ENCODE measurements around the gene LIN37.
"Not testable (repeated sequence)": the region's sequence is repeated elsewhere in the genome, so short reads cannot be mapped to it uniquely, and the experiment has no call there.

LIN37 gene

GRCh38 chr19:35792312-35792711 is 43.9 kb downstream of the LIN37 start:
- FAIRE-seq, result no peak
- TF ChIP-seq SPI1 (IDR thresholded peaks at IDR 0.05; ENCODE audit: low read depth, low read length), result no peak
- TF ChIP-seq TAF1 (IDR thresholded peaks at IDR 0.05; ENCODE audit: low read depth, low read length), result no peak
- TF ChIP-seq PAX5 (IDR thresholded peaks at IDR 0.05; ENCODE audit: insufficient read depth, low read length, severe bottlenecking), result no peak
- no peak for TF ChIP-seq POLR2A (IDR thresholded peaks at IDR 0.05; ENCODE audit: low read depth, low read length)
- TF ChIP-seq POU2F2 (IDR thresholded peaks at IDR 0.05; ENCODE audit: low read depth, low read length), result no peak
- no peak for TF ChIP-seq POLR2AphosphoS5 (IDR thresholded peaks at IDR 0.05; ENCODE audit: low read depth, low read length)
- no peak for DNase-seq (ENCODE audit: insufficient read length, low spot score)

- TF ChIP-seq SPI1 (IDR thresholded peaks at IDR 0.05; ENCODE audit: low read depth, low read length) (no peak), TAF1 (IDR thresholded peaks at IDR 0.05; ENCODE audit: low read depth, low read length) (no peak), POLR2A (IDR thresholded peaks at IDR 0.05; ENCODE audit: low read depth, low read length) (no peak), PAX5 (IDR thresholded peaks at IDR 0.05; ENCODE audit: insufficient read depth, low read length, severe bottlenecking) (no peak), POLR2AphosphoS5 (IDR thresholded peaks at IDR 0.05; ENCODE audit: low read depth, low read length) (no peak), POU2F2 (IDR thresholded peaks at IDR 0.05; ENCODE audit: low read depth, low read length) (no peak)
- no peak for FAIRE-seq
Measured at GRCh38 chr19:35792888-35793287, 44.5 kb downstream of the LIN37 start.

GRCh38 chr19:35793381-35794165 is 45.2 kb downstream of the LIN37 start:
- no peak for DNase-seq (ENCODE audit: insufficient read length, low spot score)
- FAIRE-seq, result no peak
- TF ChIP-seq TAF1 (IDR thresholded peaks at IDR 0.05; ENCODE audit: low read depth, low read length) (no peak), POU2F2 (IDR thresholded peaks at IDR 0.05; ENCODE audit: low read depth, low read length) (no peak), SPI1 (IDR thresholded peaks at IDR 0.05; ENCODE audit: low read depth, low read length) (no peak), POLR2AphosphoS5 (IDR thresholded peaks at IDR 0.05; ENCODE audit: low read depth, low read length) (no peak), PAX5 (IDR thresholded peaks at IDR 0.05; ENCODE audit: insufficient read depth, low read length, severe bottlenecking) (no peak)

More at GRCh38 chr19:35792888-35793287, 44.5 kb downstream of the LIN37 start:
- DNase-seq (ENCODE audit: insufficient read length, low spot score), result no peak

GRCh38 chr19:35795564-35795963 is 47.2 kb downstream of the LIN37 start:
- FAIRE-seq; DNase-seq (ENCODE audit: insufficient read length, low spot score): not testable (repeated sequence)

- FAIRE-seq (no peak), DNase-seq (ENCODE audit: insufficient read length, low spot score) (no peak)
- TF ChIP-seq SPI1 (IDR thresholded peaks at IDR 0.05; ENCODE audit: low read depth, low read length) (no peak), POU2F2 (IDR thresholded peaks at IDR 0.05; ENCODE audit: low read depth, low read length) (no peak), PAX5 (IDR thresholded peaks at IDR 0.05; ENCODE audit: insufficient read depth, low read length, severe bottlenecking) (no peak), POLR2AphosphoS5 (IDR thresholded peaks at IDR 0.05; ENCODE audit: low read depth, low read length) (no peak), POLR2A (IDR thresholded peaks at IDR 0.05; ENCODE audit: low read depth, low read length) (no peak), TAF1 (IDR thresholded peaks at IDR 0.05; ENCODE audit: low read depth, low read length) (no peak)
Measured at GRCh38 chr19:35796645-35797542, 48.5 kb downstream of the LIN37 start.

- FAIRE-seq (peak; percentile 5), DNase-seq (ENCODE audit: insufficient read length, low spot score) (no peak)
- TF ChIP-seq POLR2AphosphoS5 (IDR thresholded peaks at IDR 0.05; ENCODE audit: low read depth, low read length), result no peak
- no peak for TF ChIP-seq POU2F2 (IDR thresholded peaks at IDR 0.05; ENCODE audit: low read depth, low read length)
- no peak for TF ChIP-seq PAX5 (IDR thresholded peaks at IDR 0.05; ENCODE audit: insufficient read depth, low read length, severe bottlenecking)
- TF ChIP-seq TAF1 (IDR thresholded peaks at IDR 0.05; ENCODE audit: low read depth, low read length), result no peak
- no peak for TF ChIP-seq SPI1 (IDR thresholded peaks at IDR 0.05; ENCODE audit: low read depth, low read length)
- no peak for TF ChIP-seq POLR2A (IDR thresholded peaks at IDR 0.05; ENCODE audit: low read depth, low read length)
Measured at GRCh38 chr19:35797663-35798062, 49.3 kb downstream of the LIN37 start.

- TF ChIP-seq TAF1 (IDR thresholded peaks at IDR 0.05; ENCODE audit: low read depth, low read length) (no peak), PAX5 (IDR thresholded peaks at IDR 0.05; ENCODE audit: insufficient read depth, low read length, severe bottlenecking) (no peak), POU2F2 (IDR thresholded peaks at IDR 0.05; ENCODE audit: low read depth, low read length) (no peak), POLR2AphosphoS5 (IDR thresholded peaks at IDR 0.05; ENCODE audit: low read depth, low read length) (no peak), SPI1 (IDR thresholded peaks at IDR 0.05; ENCODE audit: low read depth, low read length) (no peak), POLR2A (IDR thresholded peaks at IDR 0.05; ENCODE audit: low read depth, low read length) (no peak)
- DNase-seq (ENCODE audit: insufficient read length, low spot score) (no peak), FAIRE-seq (no peak)
Measured at GRCh38 chr19:35801828-35802227, 53.5 kb downstream of the LIN37 start.
